CD8-positive, alpha-beta memory T cell (primary cell): Measurements from ENCODE around the gene GTF2E1. TPM values are rescaled to one million over a fixed set of nuclear protein-coding genes. Genes with fewer than 3 reads are reported as not detected.
"Not testable (repeated sequence)": the region's sequence is repeated elsewhere in the genome, so short reads cannot be mapped to it uniquely, and the experiment has no call there.

Source experiments
- CTCF ChIA-PET: fragments of 350-600 bp; sonication (Branson Sonifier 250); formaldehyde crosslinking; loops from one replicate; lab custom pipeline; 2021; ENCODE audit warnings: antibody characterized with exemption; lab: Charles Lee
- POLR2A ChIA-PET: fragments of 350-600 bp; sonication (Branson Sonifier 250); formaldehyde crosslinking; loops from one replicate; lab custom pipeline; 2021; ENCODE audit warnings: antibody characterized with exemption; lab: Charles Lee
- DNase-seq, 5 donors: peaks; one replicate each; pipeline versions ENCODE4 v3.0.0 to v3.0.0-alpha.2; 2020 to 2022; ENCODE audit warnings: mixed read lengths in 1 of 5
- H3K27ac ChIP-seq: one replicate; pipeline ENCODE4 v1.7.0; 2013; ENCODE audit warnings: low read depth, mild to moderate bottlenecking, low read length, moderate library complexity
- H3K27me3 ChIP-seq: 2 replicates; pipeline ENCODE4 v1.7.0; 2013; ENCODE audit warnings: low read length, mild to moderate bottlenecking; ENCODE audit not compliant: insufficient read depth, poor library complexity, severe bottlenecking
- H3K36me3 ChIP-seq: 2 replicates; pipeline ENCODE4 v1.7.0; 2013; ENCODE audit warnings: mild to moderate bottlenecking, low read length, moderate library complexity; ENCODE audit not compliant: insufficient read depth
- H3K4me1 ChIP-seq: 2 replicates; pipeline ENCODE4 v1.7.0; 2013; ENCODE audit warnings: mild to moderate bottlenecking, low read length, moderate library complexity; ENCODE audit not compliant: insufficient read depth
- H3K4me3 ChIP-seq: 2 replicates; pipeline ENCODE4 v1.7.0; 2013; ENCODE audit warnings: mild to moderate bottlenecking, low read length
- H3K9me3 ChIP-seq: 2 replicates; pipeline ENCODE4 v1.7.0; 2013; ENCODE audit warnings: mild to moderate bottlenecking, low read length
- H3K27ac Mint-ChIP-seq, 8 donors: one replicate each; pipeline ENCODE4 v1.8.0; 2020 to 2021; ENCODE audit warnings: mixed read lengths in 8 of 8, mild to moderate bottlenecking in 6 of 8, inconsistent platforms in 3 of 8, moderate library complexity in 3 of 8
- H3K27me3 Mint-ChIP-seq, 2 donors: one replicate each; pipeline ENCODE4 v1.8.0; 2020 to 2021; ENCODE audit warnings: mixed read lengths in 2 of 2, mild to moderate bottlenecking in 1 of 2, moderate library complexity in 1 of 2
- H3K36me3 Mint-ChIP-seq, 3 donors: one replicate each; pipeline ENCODE4 v1.8.0; 2020 to 2021; ENCODE audit warnings: mixed read lengths in 3 of 3, inconsistent platforms in 1 of 3, mild to moderate bottlenecking in 1 of 3
- H3K4me1 Mint-ChIP-seq, 3 donors: one replicate each; pipeline ENCODE4 v1.8.0; 2020 to 2021; ENCODE audit warnings: mixed read lengths in 3 of 3, inconsistent platforms in 1 of 3, mild to moderate bottlenecking in 1 of 3
- H3K4me3 Mint-ChIP-seq, 7 donors: one replicate each; pipeline ENCODE4 v1.8.0; 2020 to 2021; ENCODE audit warnings: mixed read lengths in 7 of 7, mild to moderate bottlenecking in 6 of 7, moderate library complexity in 4 of 7, inconsistent platforms in 2 of 7
- H3K9me3 Mint-ChIP-seq, 5 donors: one replicate each; pipeline ENCODE4 v1.8.0; 2020 to 2022; ENCODE audit warnings: mixed read lengths in 5 of 5, mild to moderate bottlenecking in 3 of 5, moderate library complexity in 2 of 5, inconsistent platforms in 1 of 5
- polyA plus RNA-seq: library from polyadenylated mRNA; unstranded; fragments of 300-500 nt; fragmentation: Illumina TruSeq; gene quantifications from one replicate; pipeline ENCODE4 v1.2.3, GENCODE V29; 2021
- total RNA-seq, 2 experiments: library from RNA; stranded (reverse); gene quantifications; one replicate each; pipeline ENCODE4 v1.2.3, GENCODE V29; 2021

Gene GTF2E1
- total and polyA plus RNA-seq, 3 experiments from 2014 or later: 14.3 to 27.8 (median 25.9) TPM

- Mint-ChIP-seq H3K4me3 (no peak overlapping the region), H3K27ac (peak overlapping the region in 3 of 8 donors; percentile 38 to 48 (median 43)), H3K36me3 (peaks cover 0 to 9% (median 6%) of the 10 kb centered on the region in 3 donors), H3K9me3 (no peaks in the 10 kb centered on the region), H3K4me1 (peaks cover 5 to 21% (median 9%) of the 10 kb centered on the region in 3 donors), H3K27me3 (no peaks in the 10 kb centered on the region)
- ChIA-PET POLR2A (no interaction called here), CTCF (no interaction called here)
- Histone ChIP-seq H3K9me3 (no peaks in the 10 kb centered on the region), H3K27me3 (no peaks in the 10 kb centered on the region), H3K4me1 (peaks cover 1% of the 10 kb centered on the region), H3K4me3 (no peak overlapping the region), H3K36me3 (no peaks in the 10 kb centered on the region), H3K27ac (no peak overlapping the region)
- no peak for DNase-seq
Measured at GRCh38 chr3:120713262-120713661, 29.3 kb upstream of the GTF2E1 start.

- not testable (repeated sequence) for H3K36me3 ChIP-seq, H3K9me3 ChIP-seq, H3K9me3 Mint-ChIP-seq, H3K27ac ChIP-seq, H3K27me3 Mint-ChIP-seq, H3K27me3 ChIP-seq
- Mint-ChIP-seq H3K4me3 (peak overlapping the region; percentile 84 to 89 (median 86)), H3K36me3 (peaks cover 5 to 14% (median 12%) of the 10 kb centered on the region in 3 donors), H3K4me1 (peaks cover 33 to 48% (median 34%) of the 10 kb centered on the region in 3 donors), H3K27ac (peak overlapping the region; percentile 94 to 98 (median 96))
- CTCF ChIA-PET: interaction anchor here (1.2 to 2.6 kb wide), 6 partner anchors 9 to 160 kb away, joined by 4 to 11 read pairs (median 7); partner anchors contain the start of gene NDUFB4
- peak; percentile 54 to 91 (median 80) for DNase-seq
- Histone ChIP-seq H3K4me1 (peaks cover 13% of the 10 kb centered on the region), H3K4me3 (peak overlapping the region; percentile 64)
- POLR2A ChIA-PET: interaction anchor here (0.6 to 2.8 kb wide), 2 partner anchors 26 to 123 kb away, joined by 3 to 7 read pairs; partner anchors contain the start of gene NDUFB4
Measured at GRCh38 chr3:120719167-120719834, 23.2 kb upstream of the GTF2E1 start.

- Histone ChIP-seq H3K27ac (no peak overlapping the region), H3K4me3 (no peak overlapping the region), H3K9me3 (no peaks in the 10 kb centered on the region), H3K27me3 (no peaks in the 10 kb centered on the region), H3K36me3 (no peaks in the 10 kb centered on the region), H3K4me1 (no peaks in the 10 kb centered on the region)
- Mint-ChIP-seq H3K4me1 (peaks cover 2 to 29% (median 20%) of the 10 kb centered on the region in 3 donors), H3K4me3 (no peak overlapping the region), H3K9me3 (no peaks in the 10 kb centered on the region), H3K36me3 (peaks cover 7 to 36% (median 16%) of the 10 kb centered on the region in 3 donors), H3K27ac (no peak overlapping the region), H3K27me3 (no peaks in the 10 kb centered on the region)
- DNase-seq: no peak
- POLR2A ChIA-PET: no interaction called here
- CTCF ChIA-PET: no interaction called here
Measured at GRCh38 chr3:120726791-120727190, 15.8 kb upstream of the GTF2E1 start.

- CTCF ChIA-PET: no interaction called here
- peaks cover 0 to 25% (median 11%) of the 10 kb centered on the region in 3 donors for H3K36me3 Mint-ChIP-seq
- H3K4me1 Mint-ChIP-seq: peaks cover 0 to 29% (median 17%) of the 10 kb centered on the region in 3 donors
Measured at GRCh38 chr3:120730576-120731542, 11.7 kb upstream of the GTF2E1 start.

GRCh38 chr3:120738006-120738405, 4.5 kb upstream of the GTF2E1 start:
- H3K4me3 Mint-ChIP-seq, CTCF ChIA-PET: not testable (repeated sequence)

More at GRCh38 chr3:120730576-120731542, 11.7 kb upstream of the GTF2E1 start:
- Histone ChIP-seq H3K27ac (no peak overlapping the region), H3K4me3 (no peak overlapping the region), H3K27me3 (no peaks in the 10 kb centered on the region), H3K9me3 (no peaks in the 10 kb centered on the region), H3K4me1 (no peaks in the 10 kb centered on the region), H3K36me3 (no peaks in the 10 kb centered on the region)
- H3K9me3 Mint-ChIP-seq: peaks cover 0 to 4% (median 0%) of the 10 kb centered on the region in 5 donors
- no peak overlapping the region for H3K4me3 Mint-ChIP-seq
- peak overlapping the region in 6 of 8 donors; percentile 23 to 79 (median 36) for H3K27ac Mint-ChIP-seq
- H3K27me3 Mint-ChIP-seq: peaks cover 0 to 2% of the 10 kb centered on the region in 2 donors
- no peak for DNase-seq
- POLR2A ChIA-PET: no interaction called here

GRCh38 chr3:120741320-120741719, 1.2 kb upstream of the GTF2E1 start:
- DNase-seq: no peak
- peaks cover 30 to 50% (median 50%) of the 10 kb centered on the region in 3 donors for H3K4me1 Mint-ChIP-seq
- no peaks in the 10 kb centered on the region for H3K36me3 ChIP-seq
- H3K27me3 Mint-ChIP-seq: no peaks in the 10 kb centered on the region
- POLR2A ChIA-PET: interaction anchor here (1.9 kb wide), 1 partner anchor 145 kb away, joined by 12 read pairs; the partner anchor contains the start of gene NDUFB4
- no peaks in the 10 kb centered on the region for H3K9me3 Mint-ChIP-seq
- CTCF ChIA-PET: interaction anchor here (1.7 to 3.5 kb wide), 3 partner anchors 145 to 182 kb away, joined by 8 to 11 read pairs (median 11); partner anchors contain the start of gene NDUFB4
- peak overlapping the region; percentile 99 for H3K4me3 ChIP-seq
- peak overlapping the region; percentile 99 for H3K27ac ChIP-seq
- H3K9me3 ChIP-seq: no peaks in the 10 kb centered on the region
- H3K27ac Mint-ChIP-seq: peak overlapping the region in 7 of 8 donors; percentile 46 to 99 (median 96)
- no peaks in the 10 kb centered on the region for H3K27me3 ChIP-seq
- H3K36me3 Mint-ChIP-seq: peaks cover 4 to 21% (median 9%) of the 10 kb centered on the region in 3 donors
- peaks cover 13% of the 10 kb centered on the region for H3K4me1 ChIP-seq
- peak overlapping the region; percentile 87 to 96 (median 94) for H3K4me3 Mint-ChIP-seq

More at GRCh38 chr3:120738006-120738405, 4.5 kb upstream of the GTF2E1 start:
- H3K27ac ChIP-seq, H3K27ac Mint-ChIP-seq, H3K4me3 ChIP-seq, H3K9me3 ChIP-seq, H3K36me3 ChIP-seq, H3K27me3 ChIP-seq, H3K27me3 Mint-ChIP-seq, H3K9me3 Mint-ChIP-seq, H3K4me1 ChIP-seq, POLR2A ChIA-PET: not testable (repeated sequence)
- Mint-ChIP-seq H3K4me1 (peaks cover 13 to 22% (median 21%) of the 10 kb centered on the region in 3 donors), H3K36me3 (peaks cover 4 to 18% (median 9%) of the 10 kb centered on the region in 3 donors)
- DNase-seq: peak in 1 of 5 donors; percentile 49

GRCh38 chr3:120741837-120742197, 727 bp upstream of the GTF2E1 start:
- DNase-seq: no peak
- Histone ChIP-seq H3K4me1 (peaks cover 13% of the 10 kb centered on the region), H3K27ac (peak overlapping the region; percentile 99), H3K4me3 (peak overlapping the region; percentile 99), H3K27me3 (no peaks in the 10 kb centered on the region), H3K9me3 (no peaks in the 10 kb centered on the region), H3K36me3 (no peaks in the 10 kb centered on the region)
- CTCF ChIA-PET: interaction anchor here (1.2 to 3.5 kb wide), 5 partner anchors 43 to 183 kb away, joined by 3 to 11 read pairs (median 8); partner anchors contain the start of gene NDUFB4
- Mint-ChIP-seq H3K27me3 (no peaks in the 10 kb centered on the region), H3K4me1 (peaks cover 31 to 55% (median 50%) of the 10 kb centered on the region in 3 donors), H3K4me3 (peak overlapping the region; percentile 87 to 96 (median 94)), H3K27ac (peak overlapping the region; percentile 93 to 99 (median 98)), H3K36me3 (peaks cover 4 to 21% (median 7%) of the 10 kb centered on the region in 3 donors), H3K9me3 (no peaks in the 10 kb centered on the region)
- POLR2A ChIA-PET: interaction anchor here (1.0 to 1.9 kb wide), 2 partner anchors 146 to 647 kb away, joined by 3 to 12 read pairs; partner anchors contain the start of gene NDUFB4
